ENCODE measurements around the gene APOL4.
A peak's percentile ranks its signal among the peaks of the same experiment; 100 is the strongest.

Gene APOL4

GRCh38 chr22:36152088-36152487 is 49.5 kb downstream of the APOL4 start:
- no peak for TF ChIP-seq CTCF (conservative IDR thresholded peaks at IDR 0.05)
- no peak for TF ChIP-seq ZFX (IDR thresholded peaks at IDR 0.05)
- no peak overlapping the region for H3K27ac ChIP-seq

GRCh38 chr22:36151006-36151595 is 50.5 kb downstream of the APOL4 start:
- no peak overlapping the region for H3K27ac ChIP-seq
- TF ChIP-seq CTCF (conservative IDR thresholded peaks at IDR 0.05) (no peak), ZFX (IDR thresholded peaks at IDR 0.05) (no peak)

- no peak overlapping the region for H3K27ac ChIP-seq
- TF ChIP-seq ZFX (IDR thresholded peaks at IDR 0.05) = no peak
- no peak for TF ChIP-seq CTCF (conservative IDR thresholded peaks at IDR 0.05)
These were observed 52.2 kb downstream of the APOL4 start for GRCh38 chr22:36149441-36149840.

- H3K27ac ChIP-seq = no peak overlapping the region
These were observed 53.2 kb downstream of the APOL4 start for GRCh38 chr22:36148411-36148810.

GRCh38 chr22:36147196-36147791 is 54.3 kb downstream of the APOL4 start:
- H3K27ac ChIP-seq = no peak overlapping the region
- TF ChIP-seq ZFX (IDR thresholded peaks at IDR 0.05) (no peak), CTCF (conservative IDR thresholded peaks at IDR 0.05) (no peak)

More at GRCh38 chr22:36148411-36148810, 53.2 kb downstream of the APOL4 start:
- TF ChIP-seq ZFX (IDR thresholded peaks at IDR 0.05) (no peak), CTCF (conservative IDR thresholded peaks at IDR 0.05) (no peak)

GRCh38 chr22:36145881-36146280 is 55.7 kb downstream of the APOL4 start:
- TF ChIP-seq CTCF (conservative IDR thresholded peaks at IDR 0.05) (no peak), ZFX (IDR thresholded peaks at IDR 0.05) (no peak)
- H3K27ac ChIP-seq = no peak overlapping the region

- peak; percentile 84 for TF ChIP-seq CTCF (conservative IDR thresholded peaks at IDR 0.05)
- TF ChIP-seq ZFX (IDR thresholded peaks at IDR 0.05) = no peak
- no peak overlapping the region for H3K27ac ChIP-seq
These were observed 56.6 kb downstream of the APOL4 start for GRCh38 chr22:36144886-36145541.

Measured in C4-2B (cell line).